ENCODE measurements around the gene MAD1L1.
"Not testable (repeated sequence)": the region's sequence is repeated elsewhere in the genome, so short reads cannot be mapped to it uniquely, and the experiment has no call there.

Gene MAD1L1

GRCh38 chr7:2232766-2233520 is at the start of gene MAD1L1:
MAD1L1 (minus strand) TSS chr7:2232945; CDS start chr7:2230133, 2,812 bp downstream.
- in situ Hi-C loops (cut with HindIII; ENCODE audit: low sequenced_read_pairs), result no loop called here

GRCh38 chr7:2282185-2282751 is 49.5 kb upstream of the MAD1L1 start:
- in situ Hi-C loops (cut with HindIII; ENCODE audit: low sequenced_read_pairs), result no loop called here

GRCh38 chr7:2281541-2281940 is 48.8 kb upstream of the MAD1L1 start:
- in situ Hi-C loops (cut with HindIII; ENCODE audit: low sequenced_read_pairs), result no loop called here

- in situ Hi-C loops (cut with HindIII; ENCODE audit: low sequenced_read_pairs), result no loop called here
Observed at GRCh38 chr7:2280424-2280823, 47.7 kb upstream of the MAD1L1 start.

- in situ Hi-C loops (cut with HindIII; ENCODE audit: low sequenced_read_pairs), result no loop called here
Observed at GRCh38 chr7:2279896-2280295, 47.2 kb upstream of the MAD1L1 start.

- in situ Hi-C loops (cut with HindIII; ENCODE audit: low sequenced_read_pairs), result no loop called here
Observed at GRCh38 chr7:2278026-2278425, 45.3 kb upstream of the MAD1L1 start.

GRCh38 chr7:2276107-2276506 is 43.4 kb upstream of the MAD1L1 start:
- in situ Hi-C loops (cut with HindIII; ENCODE audit: low sequenced_read_pairs), result no loop called here

GRCh38 chr7:2275101-2275500 is 42.4 kb upstream of the MAD1L1 start:
- in situ Hi-C loops (cut with HindIII; ENCODE audit: low sequenced_read_pairs), result no loop called here

- in situ Hi-C loops (cut with HindIII; ENCODE audit: low sequenced_read_pairs), result no loop called here
Observed at GRCh38 chr7:2274666-2275065, 41.9 kb upstream of the MAD1L1 start.

GRCh38 chr7:2273866-2274265 is 41.1 kb upstream of the MAD1L1 start:
- in situ Hi-C loops (cut with HindIII; ENCODE audit: low sequenced_read_pairs), result no loop called here

GRCh38 chr7:2272031-2272430 is 39.3 kb upstream of the MAD1L1 start:
- in situ Hi-C loops (cut with HindIII; ENCODE audit: low sequenced_read_pairs), result no loop called here

GRCh38 chr7:2271273-2272026 is 38.7 kb upstream of the MAD1L1 start:
- in situ Hi-C loops (cut with HindIII; ENCODE audit: low sequenced_read_pairs), result no loop called here

- in situ Hi-C loops (cut with HindIII; ENCODE audit: low sequenced_read_pairs), result no loop called here
Observed at GRCh38 chr7:2270495-2270894, 37.8 kb upstream of the MAD1L1 start.

GRCh38 chr7:2269991-2270460 is 37.3 kb upstream of the MAD1L1 start:
- in situ Hi-C loops (cut with HindIII; ENCODE audit: low sequenced_read_pairs), result no loop called here

GRCh38 chr7:2269089-2269990 is 36.6 kb upstream of the MAD1L1 start:
- in situ Hi-C loops (cut with HindIII; ENCODE audit: low sequenced_read_pairs), result not testable (repeated sequence)

- in situ Hi-C loops (cut with HindIII; ENCODE audit: low sequenced_read_pairs), result no loop called here
Observed at GRCh38 chr7:2266911-2267310, 34.2 kb upstream of the MAD1L1 start.

GRCh38 chr7:2264158-2264557 is 31.4 kb upstream of the MAD1L1 start:
- in situ Hi-C loops (cut with HindIII; ENCODE audit: low sequenced_read_pairs), result no loop called here

- in situ Hi-C loops (cut with HindIII; ENCODE audit: low sequenced_read_pairs), result no loop called here
Observed at GRCh38 chr7:2263176-2263575, 30.4 kb upstream of the MAD1L1 start.

- in situ Hi-C loops (cut with HindIII; ENCODE audit: low sequenced_read_pairs), result no loop called here
Observed at GRCh38 chr7:2261611-2262010, 28.9 kb upstream of the MAD1L1 start.

- in situ Hi-C loops (cut with HindIII; ENCODE audit: low sequenced_read_pairs), result no loop called here
Observed at GRCh38 chr7:2260820-2261219, 28.1 kb upstream of the MAD1L1 start.

- in situ Hi-C loops (cut with HindIII; ENCODE audit: low sequenced_read_pairs), result no loop called here
Observed at GRCh38 chr7:2259480-2259879, 26.7 kb upstream of the MAD1L1 start.
